AG04449 (cell line): ENCODE results near the gene MAMLD1.

Experiments
- CTCF ChIA-PET: fragments of 350-600 bp; formaldehyde crosslinking; extraction: SDS; loops from one replicate; lab custom pipeline; 2021; ENCODE audit warnings: antibody characterized with exemption; lab: Yijun Ruan, JAX
- POLR2A ChIA-PET: fragments of 400-600, 350-600 bp; formaldehyde crosslinking; extraction: SDS; loops from one replicate; lab custom pipeline; 2020; ENCODE audit warnings: antibody characterized with exemption, inconsistent platforms; lab: Yijun Ruan, JAX
- DNase-seq: peaks from one replicate; pipeline ENCODE4 v3.0.0-alpha.2; 2010; ENCODE audit warnings: low read depth, low spot score
- H3K4me3 ChIP-seq: 2 replicates; pipeline ENCODE4 v1.5.1; 2011; ENCODE audit warnings: low read depth, mild to moderate bottlenecking, control low read depth, low read length
- CTCF ChIP-seq: IDR thresholded peaks from one replicate; pipeline ENCODE4 v1.5.1; 2011; ENCODE audit warnings: mild to moderate bottlenecking, moderate library complexity, low read length, control low read depth, inconsistent platforms; ENCODE audit not compliant: insufficient read depth; ENCODE audit errors: missing control alignments

MAMLD1 gene

GRCh38 chrX:150459196-150459595, 96.1 kb downstream of the MAMLD1 start:
- H3K4me3 ChIP-seq, result no peak overlapping the region
- DNase-seq, result no peak
- TF ChIP-seq CTCF, result no peak
- ChIA-PET CTCF (no interaction called here), POLR2A (no interaction called here)

- CTCF ChIA-PET, result no interaction called here
- H3K4me3 ChIP-seq, result no peak overlapping the region
- DNase-seq, result no peak
- TF ChIP-seq CTCF, result no peak
- POLR2A ChIA-PET, result no interaction called here
Measured at GRCh38 chrX:150460063-150460462, 96.9 kb downstream of the MAMLD1 start.

DNA sequence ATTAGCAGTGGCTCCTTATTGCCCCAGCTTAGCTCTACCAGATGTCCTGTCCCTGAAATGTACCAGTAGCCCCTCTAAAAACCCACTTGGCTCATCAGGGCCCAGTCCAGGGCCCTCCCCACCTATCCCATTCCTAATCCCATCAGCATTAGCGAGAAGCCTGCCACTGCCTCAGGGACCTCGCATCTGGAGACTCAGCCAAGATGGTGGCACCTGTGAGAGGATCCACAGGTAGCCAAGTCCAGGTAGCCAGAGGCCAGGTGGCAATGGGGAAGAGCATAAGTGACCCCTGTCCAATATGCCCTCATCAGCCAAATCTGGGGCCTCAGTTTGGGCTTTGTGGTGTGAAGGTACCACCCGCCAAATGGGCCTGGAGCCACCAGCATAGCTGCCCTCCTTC, 97.7 kb downstream of the MAMLD1 start:
- no peak for TF ChIP-seq CTCF
- H3K4me3 ChIP-seq, result no peak overlapping the region
- ChIA-PET POLR2A (no interaction called here), CTCF (no interaction called here)
- no peak for DNase-seq

GRCh38 chrX:150463566-150463965, 100.4 kb downstream of the MAMLD1 start:
- CTCF ChIA-PET, result no interaction called here
- no peak for TF ChIP-seq CTCF
- no peak for DNase-seq
- no peak overlapping the region for H3K4me3 ChIP-seq
- POLR2A ChIA-PET, result no interaction called here

GRCh38 chrX:150464001-150464400, 100.9 kb downstream of the MAMLD1 start:
- TF ChIP-seq CTCF, result no peak
- CTCF ChIA-PET, result no interaction called here

GRCh38 chrX:150465326-150465725, 102.2 kb downstream of the MAMLD1 start:
- ChIA-PET POLR2A (no interaction called here), CTCF (no interaction called here)
- H3K4me3 ChIP-seq, result no peak overlapping the region
- no peak for DNase-seq
- TF ChIP-seq CTCF, result no peak

More at GRCh38 chrX:150464001-150464400, 100.9 kb downstream of the MAMLD1 start:
- no peak for DNase-seq
- POLR2A ChIA-PET, result no interaction called here
- H3K4me3 ChIP-seq, result no peak overlapping the region
